Kidney (tissue), 14 donors: ENCODE measurements around the gene C3orf33. TPM values are rescaled to one million over a fixed set of nuclear protein-coding genes. Genes with fewer than 3 reads are reported as not detected.

Experiments
- DNase-seq, 5 donors: peaks; one replicate each; pipeline ENCODE4 v3.0.0-alpha.2; 2013 to 2020
- FAIRE-seq: peaks from 2 replicates; lab custom pipeline; 2012; peaks lifted over from hg19 to GRCh38; lab: Jason Lieb, UNC
- H3K27ac ChIP-seq, 2 donors: one replicate each; pipeline ENCODE4 v1.7.0; 2013; ENCODE audit warnings: low read depth in 2 of 2, low read length in 2 of 2, inconsistent platforms in 1 of 2
- H3K27me3 ChIP-seq: one replicate; pipeline ENCODE4 v1.7.1; 2013; ENCODE audit warnings: low read length, inconsistent platforms; ENCODE audit not compliant: control insufficient read depth, insufficient read depth
- H3K36me3 ChIP-seq, 3 donors: one replicate each; pipeline versions ENCODE4 v1.7.0 to v1.7.1; 2013; ENCODE audit warnings: low read length in 3 of 3, control low read depth in 1 of 3, inconsistent platforms in 1 of 3; ENCODE audit not compliant: insufficient read depth in 3 of 3, control insufficient read depth in 2 of 3
- H3K4me1 ChIP-seq, 3 donors: one replicate each; pipeline versions ENCODE4 v1.7.0 to v1.7.1; 2013; ENCODE audit warnings: low read length in 3 of 3, inconsistent platforms in 1 of 3, low read depth in 1 of 3; ENCODE audit not compliant: control insufficient read depth in 2 of 3, insufficient read depth in 2 of 3
- H3K4me3 ChIP-seq, 3 donors: one replicate each; pipeline versions ENCODE4 v1.7.0 to v1.8.1; 2013; ENCODE audit warnings: low read length in 3 of 3, control low read depth in 1 of 3, inconsistent platforms in 1 of 3
- H3K9ac ChIP-seq, 3 donors: one replicate each; pipeline versions ENCODE4 v1.7.0 to v1.7.1; 2013; ENCODE audit warnings: low read length in 3 of 3, control low read depth in 1 of 3, inconsistent platforms in 1 of 3
- H3K9me3 ChIP-seq, 3 donors: one replicate each; pipeline versions ENCODE4 v1.7.0 to v1.7.1; 2013; ENCODE audit warnings: low read length in 3 of 3, control low read depth in 1 of 3, inconsistent platforms in 1 of 3; ENCODE audit not compliant: control insufficient read depth in 2 of 3, insufficient read depth in 1 of 3
- intact Hi-C: fragments of 100-400 bp; cut with DNase I; formaldehyde crosslinking; loops from one replicate; pipeline ENCODE4 v1.11.1; 2022
- polyA plus RNA-seq: library from polyadenylated mRNA; stranded (reverse); fragments of 350-450 nt; fragmentation: Illumina TruSeq; extraction: RNeasy Lipid Tissue Mini Kit (QIAGEN cat#74804); gene quantifications from one replicate; pipeline ENCODE4 v1.2.3, GENCODE V29; 2014; ENCODE audit warnings: low read depth, low replicate concordance; ENCODE audit not compliant: insufficient read depth
- total RNA-seq: library from RNA; stranded (reverse); fragmentation: NEBNext Ultra II Directional; extraction: Animal tissue kit (Norgen Biotek cat#: 25700); gene quantifications from one replicate; pipeline ENCODE4 v1.2.1, GENCODE V29; 2021
- TF ChIP-seq, protein P1 (sequence below): IDR thresholded peaks from 3 replicates; pipeline ENCODE4 v1.5.1; 2012; ENCODE audit warnings: mild to moderate bottlenecking, moderate library complexity, borderline replicate concordance; ENCODE audit not compliant: insufficient read depth; ENCODE audit errors: extremely low read depth
- donor health status: control.
- donor health status: control.
- donor health status: control.
- donor health status: control.
- donor health status: control.
- donor health status: DM: yes; HTN: yes; CAD: no.
- donor health status: Normal renal cell carcinoma (clear cell type).

C3orf33 gene
- total and polyA plus RNA-seq, 2 donors from 2014 or later, result 6.0 to 8.1 TPM

DNA sequence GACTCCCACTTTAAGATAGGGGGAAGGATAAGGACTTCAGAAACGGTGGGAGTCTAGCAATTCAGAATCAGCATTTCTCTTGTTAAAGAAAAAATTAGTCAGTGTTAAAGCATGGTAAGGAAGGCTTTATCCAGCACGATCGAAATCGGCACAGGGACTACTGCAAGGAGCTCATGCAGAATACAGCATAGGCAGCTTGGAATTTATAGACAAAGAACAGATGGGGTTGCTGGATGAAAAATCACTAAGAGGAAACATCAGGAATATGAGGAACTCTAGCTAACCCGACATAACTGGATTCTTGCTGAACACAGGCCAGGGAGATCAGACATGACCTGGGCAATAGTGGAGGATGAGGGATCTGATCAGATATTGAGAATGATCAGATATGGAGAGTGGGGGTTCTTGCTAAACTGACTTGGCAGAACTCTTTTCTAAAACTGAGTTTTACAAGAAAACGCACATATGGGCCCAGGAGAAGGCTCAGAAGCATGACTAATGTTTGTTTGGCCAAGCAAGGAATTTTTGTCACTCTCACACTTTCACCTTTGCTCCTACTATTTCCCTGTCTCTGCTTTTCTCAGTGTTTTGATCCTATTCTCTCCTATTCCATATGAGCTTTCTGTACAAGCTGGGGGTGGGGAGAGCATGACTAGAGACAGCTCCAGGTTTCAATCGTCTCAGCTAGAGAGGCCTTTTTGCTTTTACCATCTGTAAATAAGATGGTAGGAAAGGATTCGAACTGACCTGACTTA is 57.3 kb downstream of the C3orf33 start:
- TF ChIP-seq, protein P1, sequence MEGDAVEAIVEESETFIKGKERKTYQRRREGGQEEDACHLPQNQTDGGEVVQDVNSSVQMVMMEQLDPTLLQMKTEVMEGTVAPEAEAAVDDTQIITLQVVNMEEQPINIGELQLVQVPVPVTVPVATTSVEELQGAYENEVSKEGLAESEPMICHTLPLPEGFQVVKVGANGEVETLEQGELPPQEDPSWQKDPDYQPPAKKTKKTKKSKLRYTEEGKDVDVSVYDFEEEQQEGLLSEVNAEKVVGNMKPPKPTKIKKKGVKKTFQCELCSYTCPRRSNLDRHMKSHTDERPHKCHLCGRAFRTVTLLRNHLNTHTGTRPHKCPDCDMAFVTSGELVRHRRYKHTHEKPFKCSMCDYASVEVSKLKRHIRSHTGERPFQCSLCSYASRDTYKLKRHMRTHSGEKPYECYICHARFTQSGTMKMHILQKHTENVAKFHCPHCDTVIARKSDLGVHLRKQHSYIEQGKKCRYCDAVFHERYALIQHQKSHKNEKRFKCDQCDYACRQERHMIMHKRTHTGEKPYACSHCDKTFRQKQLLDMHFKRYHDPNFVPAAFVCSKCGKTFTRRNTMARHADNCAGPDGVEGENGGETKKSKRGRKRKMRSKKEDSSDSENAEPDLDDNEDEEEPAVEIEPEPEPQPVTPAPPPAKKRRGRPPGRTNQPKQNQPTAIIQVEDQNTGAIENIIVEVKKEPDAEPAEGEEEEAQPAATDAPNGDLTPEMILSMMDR, result no peak
- no peaks in the 10 kb centered on the region for H3K4me1 ChIP-seq
- FAIRE-seq (no peak), DNase-seq (peak in 1 of 5 donors; percentile 30)
- no peak overlapping the region for H3K9ac ChIP-seq
- no peak overlapping the region for H3K4me3 ChIP-seq
- H3K27me3 ChIP-seq, result no peaks in the 10 kb centered on the region
- no peaks in the 10 kb centered on the region for H3K9me3 ChIP-seq
- intact Hi-C loops, result no loop called here
- H3K36me3 ChIP-seq, result no peaks in the 10 kb centered on the region
- H3K27ac ChIP-seq, result no peak overlapping the region

DNA sequence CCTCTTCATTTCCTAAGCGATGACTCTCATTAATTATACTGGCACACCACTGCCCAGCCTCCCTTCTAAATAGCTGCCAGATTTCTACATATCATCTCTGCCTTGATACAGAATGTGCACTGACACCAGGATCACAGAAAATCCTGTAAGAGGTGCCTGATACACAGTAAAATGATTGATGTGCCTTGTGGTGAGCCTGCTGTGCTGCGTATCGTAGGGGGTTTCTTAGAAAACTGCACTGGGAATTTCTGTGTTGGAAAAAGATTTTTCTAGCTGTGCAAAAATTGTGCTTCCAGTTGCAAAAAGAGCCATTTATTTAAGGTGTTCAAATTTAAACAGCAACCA is 58.2 kb downstream of the C3orf33 start:
- DNase-seq (no peak), FAIRE-seq (no peak)
- intact Hi-C loops, result no loop called here
- Histone ChIP-seq H3K4me1 (no peaks in the 10 kb centered on the region), H3K36me3 (no peaks in the 10 kb centered on the region), H3K27ac (no peak overlapping the region), H3K9me3 (no peaks in the 10 kb centered on the region), H3K4me3 (no peak overlapping the region), H3K9ac (no peak overlapping the region), H3K27me3 (no peaks in the 10 kb centered on the region)
- TF ChIP-seq, protein P1, result no peak

DNA sequence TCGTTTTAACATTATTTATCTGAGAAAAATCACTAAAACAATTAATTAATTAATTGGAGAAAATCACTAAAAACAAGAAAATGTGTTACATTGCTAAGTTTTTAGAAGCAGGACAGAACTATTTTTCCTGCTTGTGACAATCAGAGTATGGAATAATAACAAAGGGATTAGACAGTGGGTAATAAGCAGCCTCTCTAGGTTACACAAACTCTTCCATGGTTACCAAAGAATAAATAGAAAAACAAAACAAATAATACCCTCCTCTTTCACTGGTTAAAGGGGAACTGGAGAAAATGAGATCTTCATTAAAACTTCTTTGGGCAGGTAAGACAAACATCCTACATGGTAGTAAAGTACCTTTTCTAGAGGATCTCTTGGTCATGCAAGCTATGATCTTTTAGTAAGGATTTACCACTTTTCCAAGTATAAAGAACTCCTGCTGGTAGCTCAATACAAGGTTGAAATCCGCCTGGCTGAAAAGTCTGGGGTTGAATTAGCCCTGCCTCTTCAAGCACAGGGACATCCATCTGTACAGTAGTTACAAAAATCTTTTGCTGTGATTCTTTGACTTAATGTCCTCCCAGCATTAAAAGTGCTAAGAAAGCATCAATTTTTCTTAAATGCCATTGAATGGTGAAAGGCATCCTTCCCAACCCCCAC is 58.7 kb downstream of the C3orf33 start:
- intact Hi-C loops, result no loop called here

More for the DNA sequence above, 58.7 kb downstream of the C3orf33 start:
- no peaks in the 10 kb centered on the region for H3K27me3 ChIP-seq
- H3K4me3 ChIP-seq, result no peak overlapping the region
- FAIRE-seq, result no peak
- H3K27ac ChIP-seq, result no peak overlapping the region
- TF ChIP-seq, protein P1, result no peak
- no peak overlapping the region for H3K9ac ChIP-seq
- H3K9me3 ChIP-seq, result no peaks in the 10 kb centered on the region
- no peaks in the 10 kb centered on the region for H3K36me3 ChIP-seq
- H3K4me1 ChIP-seq, result no peaks in the 10 kb centered on the region
- peak in 1 of 5 donors; percentile 21 for DNase-seq
